ENCODE data around the gene KNDC1.

KNDC1 gene

DNA sequence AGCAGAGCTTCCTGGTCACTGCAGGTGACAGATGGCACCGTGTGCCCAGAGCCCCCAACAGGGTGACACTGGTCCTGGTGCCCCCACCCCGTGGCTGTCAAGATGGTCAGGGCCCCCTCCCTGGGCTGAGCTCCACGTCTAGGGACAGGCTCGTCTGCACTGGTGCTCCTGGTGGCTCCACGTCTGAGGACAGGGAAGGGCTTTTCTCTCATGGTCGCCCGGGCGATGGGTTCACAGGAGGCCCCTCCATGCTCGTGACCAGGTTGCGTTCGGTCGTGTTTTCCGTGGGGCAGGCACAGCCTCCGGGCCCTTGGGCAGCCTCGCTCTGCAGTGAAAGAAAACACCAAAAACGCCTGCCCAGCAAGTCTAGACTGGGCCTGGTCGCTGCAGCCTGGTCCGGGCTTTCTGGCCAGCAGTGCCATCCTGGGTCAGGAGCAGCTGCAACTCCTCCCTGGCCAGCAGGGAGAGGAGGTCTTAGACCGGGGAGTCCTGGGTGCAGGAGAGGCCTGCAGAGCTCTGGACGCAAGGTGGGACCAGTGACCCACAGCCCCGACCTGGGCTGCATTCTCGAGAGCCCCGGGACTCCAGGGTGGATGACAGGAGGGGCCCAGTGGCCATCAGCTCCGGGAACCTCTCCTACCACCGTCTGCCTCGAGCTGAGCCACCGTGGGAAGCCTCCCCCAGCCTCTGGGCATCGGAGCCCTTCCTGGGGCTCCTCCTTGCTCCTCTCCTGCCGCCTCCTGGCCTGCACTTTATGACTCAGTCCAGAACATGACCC lies 42.1 kb downstream of the KNDC1 start:
- POLR2A ChIA-PET = no interaction called here
- DNase-seq (ENCODE audit: low read depth, low spot score) = no peak
- CTCF ChIA-PET = no interaction called here
- H3K4me3 ChIP-seq (ENCODE audit: low read depth, low read length) = no peak overlapping the region
- TF ChIP-seq, protein P1, sequence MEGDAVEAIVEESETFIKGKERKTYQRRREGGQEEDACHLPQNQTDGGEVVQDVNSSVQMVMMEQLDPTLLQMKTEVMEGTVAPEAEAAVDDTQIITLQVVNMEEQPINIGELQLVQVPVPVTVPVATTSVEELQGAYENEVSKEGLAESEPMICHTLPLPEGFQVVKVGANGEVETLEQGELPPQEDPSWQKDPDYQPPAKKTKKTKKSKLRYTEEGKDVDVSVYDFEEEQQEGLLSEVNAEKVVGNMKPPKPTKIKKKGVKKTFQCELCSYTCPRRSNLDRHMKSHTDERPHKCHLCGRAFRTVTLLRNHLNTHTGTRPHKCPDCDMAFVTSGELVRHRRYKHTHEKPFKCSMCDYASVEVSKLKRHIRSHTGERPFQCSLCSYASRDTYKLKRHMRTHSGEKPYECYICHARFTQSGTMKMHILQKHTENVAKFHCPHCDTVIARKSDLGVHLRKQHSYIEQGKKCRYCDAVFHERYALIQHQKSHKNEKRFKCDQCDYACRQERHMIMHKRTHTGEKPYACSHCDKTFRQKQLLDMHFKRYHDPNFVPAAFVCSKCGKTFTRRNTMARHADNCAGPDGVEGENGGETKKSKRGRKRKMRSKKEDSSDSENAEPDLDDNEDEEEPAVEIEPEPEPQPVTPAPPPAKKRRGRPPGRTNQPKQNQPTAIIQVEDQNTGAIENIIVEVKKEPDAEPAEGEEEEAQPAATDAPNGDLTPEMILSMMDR (IDR thresholded peaks at IDR 0.05; ENCODE audit: insufficient read depth, low read length, missing control alignments) = no peak

DNA sequence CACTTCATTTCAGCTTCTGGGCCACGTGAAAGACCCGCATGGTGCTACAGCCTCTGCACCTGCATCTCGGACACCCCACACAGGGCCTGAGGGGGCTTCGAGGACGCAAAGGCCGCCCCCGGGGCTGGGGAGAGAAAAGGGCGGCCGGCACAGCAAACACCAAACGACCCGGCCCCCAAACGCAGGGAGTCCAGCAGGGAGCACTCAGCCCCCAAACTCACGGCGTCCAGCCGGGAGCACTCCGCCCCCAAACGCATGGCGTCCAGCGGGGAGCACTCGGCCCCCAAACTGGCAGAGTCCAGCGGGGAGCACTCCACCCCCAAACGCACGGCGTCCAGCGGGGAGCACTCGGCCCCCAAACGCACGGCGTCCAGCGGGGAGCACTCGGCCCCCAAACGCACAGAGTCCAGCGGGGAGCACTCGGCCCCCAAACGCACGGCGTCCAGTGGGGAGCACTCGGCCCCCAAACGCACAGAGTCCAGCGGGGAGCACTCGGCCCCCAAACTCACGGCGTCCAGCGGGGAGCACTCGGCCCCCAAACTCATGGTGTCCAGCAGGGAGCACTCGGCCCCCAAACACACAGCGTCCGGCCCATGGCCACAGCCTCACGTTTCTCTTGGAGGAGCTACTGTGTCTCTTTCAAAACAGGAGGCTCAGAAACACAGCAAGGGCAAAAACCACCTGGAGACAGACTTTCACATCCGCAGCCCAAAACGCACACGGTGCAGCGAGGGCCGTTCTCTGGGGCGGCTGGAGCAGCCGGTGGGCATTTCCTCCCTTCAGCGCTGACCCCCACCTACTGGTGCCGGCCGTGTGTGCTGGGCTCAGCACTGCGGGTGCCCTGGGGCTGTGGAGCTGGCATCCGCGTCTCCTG lies 43.0 kb downstream of the KNDC1 start:
- POLR2A ChIA-PET = no interaction called here

DNA sequence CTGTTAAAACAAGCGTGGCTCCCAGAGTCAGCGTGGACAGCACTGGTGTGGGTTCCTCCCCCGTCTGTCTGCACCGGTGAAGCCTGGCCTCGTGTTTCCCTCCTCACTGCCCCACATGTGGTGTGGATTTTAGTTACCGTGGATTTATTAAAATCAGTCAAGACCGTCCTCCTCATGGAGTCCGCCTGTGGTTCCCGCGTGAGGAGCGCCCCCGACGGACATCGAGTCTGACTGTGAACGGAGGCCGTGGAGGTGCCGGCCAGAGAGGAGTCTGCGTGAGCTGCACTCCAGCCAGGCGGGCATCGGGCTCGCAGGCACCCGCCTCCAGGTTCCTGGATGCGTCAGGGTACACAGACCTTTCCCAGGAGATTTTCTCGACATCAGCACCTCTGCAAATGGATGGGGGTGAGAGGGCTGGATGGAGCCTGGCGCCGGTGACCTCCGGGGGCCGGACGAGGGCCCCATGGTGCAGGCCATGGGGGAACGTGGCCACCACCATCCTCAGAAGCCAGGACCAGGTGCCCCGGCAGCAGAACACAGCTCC lies 43.7 kb downstream of the KNDC1 start:
- DNase-seq (ENCODE audit: low read depth, low spot score) = no peak
- CTCF ChIA-PET = no interaction called here
- H3K4me3 ChIP-seq (ENCODE audit: low read depth, low read length) = no peak overlapping the region
- TF ChIP-seq, protein P1 (IDR thresholded peaks at IDR 0.05; ENCODE audit: insufficient read depth, low read length, missing control alignments) = no peak
- POLR2A ChIA-PET = no interaction called here

More for the DNA sequence above, 43.0 kb downstream of the KNDC1 start:
- H3K4me3 ChIP-seq (ENCODE audit: low read depth, low read length) = no peak overlapping the region
- no peak for DNase-seq (ENCODE audit: low read depth, low spot score)
- CTCF ChIA-PET = no interaction called here
- TF ChIP-seq, protein P1 (IDR thresholded peaks at IDR 0.05; ENCODE audit: insufficient read depth, low read length, missing control alignments) = no peak

DNA sequence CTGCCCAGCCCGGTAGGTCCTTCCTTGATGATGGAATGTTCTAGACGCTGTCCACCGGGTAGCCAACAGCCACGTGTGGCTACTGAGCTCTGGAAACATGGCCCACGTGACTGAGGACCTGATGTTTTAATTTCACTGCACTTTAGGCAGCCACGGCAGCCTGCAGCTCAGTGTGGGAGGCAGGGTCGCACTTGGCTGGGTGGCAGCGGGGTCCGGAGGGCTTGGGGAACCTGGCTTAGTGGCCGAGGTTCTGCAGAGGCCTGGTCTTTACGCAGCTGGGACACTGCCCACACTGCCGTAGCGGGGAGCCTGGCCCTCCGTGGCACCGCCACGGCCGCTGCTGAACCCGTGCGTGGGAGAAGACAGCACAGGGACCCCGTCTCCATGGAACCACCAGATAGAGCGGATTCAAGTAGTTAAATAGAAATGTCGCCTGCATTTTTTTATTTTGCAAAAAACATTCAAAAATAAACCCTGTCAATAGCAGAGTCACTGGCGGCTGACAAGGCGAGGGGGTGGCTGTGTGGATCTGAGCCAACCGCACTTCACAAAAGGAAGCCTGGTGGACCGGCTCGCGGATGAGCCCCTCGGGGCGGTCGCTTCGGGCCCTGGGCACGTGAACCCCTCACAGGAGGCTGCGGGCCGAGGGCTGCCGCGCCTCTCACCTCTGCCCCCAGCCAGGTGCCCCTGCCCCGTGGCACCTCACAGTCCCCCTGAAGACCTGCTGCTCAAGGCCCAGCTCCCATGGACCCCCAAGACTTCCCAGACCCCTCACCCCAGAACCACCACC lies 44.4 kb downstream of the KNDC1 start:
- TF ChIP-seq, protein P1 (IDR thresholded peaks at IDR 0.05; ENCODE audit: insufficient read depth, low read length, missing control alignments) = no peak
- no peak overlapping the region for H3K4me3 ChIP-seq (ENCODE audit: low read depth, low read length)
- POLR2A ChIA-PET = no interaction called here
- CTCF ChIA-PET = no interaction called here
- DNase-seq (ENCODE audit: low read depth, low spot score) = no peak

DNA sequence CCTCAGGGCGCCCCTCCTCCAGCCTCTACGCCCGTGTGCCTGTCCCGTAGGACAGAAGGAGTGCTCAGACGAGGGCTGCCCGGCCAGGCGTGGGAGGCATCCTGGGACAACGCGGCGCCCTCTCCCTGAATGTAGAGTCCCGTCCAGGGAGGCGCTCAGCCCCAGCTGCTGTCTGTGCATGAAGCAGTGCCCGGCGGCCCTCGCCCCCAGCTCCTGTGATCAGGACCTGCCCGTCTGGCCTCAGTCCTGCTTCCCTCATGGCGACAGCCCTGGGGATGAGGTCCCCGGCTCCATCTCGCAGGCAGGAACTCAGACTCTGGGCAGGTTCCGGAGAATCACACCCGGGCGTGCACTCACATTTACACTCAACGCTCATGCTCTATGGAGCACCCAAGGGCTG lies 45.1 kb downstream of the KNDC1 start:
- no peak overlapping the region for H3K4me3 ChIP-seq (ENCODE audit: low read depth, low read length)
- TF ChIP-seq, protein P1 (IDR thresholded peaks at IDR 0.05; ENCODE audit: insufficient read depth, low read length, missing control alignments) = no peak
- ChIA-PET POLR2A (no interaction called here), CTCF (no interaction called here)
- no peak for DNase-seq (ENCODE audit: low read depth, low spot score)
